ENCODE measurements around the gene ZNF544. TPM values are rescaled to one million over a fixed set of nuclear protein-coding genes. Genes with fewer than 3 reads are reported as not detected.

The ZNF544 gene
- total RNA-seq: 10 to 100 TPM; 43.4 to 44.6 TPM

DNA sequence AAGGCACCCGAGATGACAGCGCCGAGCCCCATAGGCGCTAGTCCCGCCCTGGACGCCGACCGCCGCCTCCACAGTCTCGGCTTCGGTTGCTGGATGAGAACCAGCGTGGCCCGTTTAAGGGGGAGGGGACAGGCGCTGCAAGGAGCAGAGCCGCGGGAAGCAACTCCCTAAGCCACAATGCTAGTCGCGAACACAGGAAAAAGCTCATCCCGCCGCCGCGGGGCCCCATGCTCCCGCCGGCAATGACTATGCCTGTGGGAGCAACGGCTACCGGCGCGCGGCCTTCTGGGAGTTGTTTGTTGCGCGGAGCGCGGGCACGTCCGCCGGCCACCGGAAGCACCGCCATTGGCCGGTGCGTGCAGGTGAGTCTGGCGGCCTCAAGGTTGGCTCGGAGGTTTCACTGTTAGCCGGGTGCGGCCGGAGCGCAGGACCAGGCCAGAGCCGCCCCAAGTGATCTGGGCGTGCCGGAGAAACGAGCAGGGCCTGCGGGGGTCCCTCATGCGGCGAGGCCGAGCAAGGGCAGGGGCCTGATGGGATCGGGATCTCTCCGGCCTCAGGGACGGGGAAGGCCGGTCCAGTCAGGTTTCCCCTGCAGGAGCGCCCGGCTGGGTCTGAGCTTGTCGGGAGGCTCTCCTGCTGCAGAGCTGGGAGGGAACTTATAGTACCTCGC, at the start of gene ZNF544:
TSS of gene ZNF544 (plus strand) at position 330 of the 670 bp plus-strand sequence. CDS start 15,110 bp downstream, outside the sequence.
- ATAC-seq (replicated peaks): peak; percentile 95
- Mint-ChIP-seq H3K27me3 (no peaks in the 10 kb centered on the region), H3K27ac (peak within 1 kb of the TSS; percentile 94), H3K4me3 (peak within 1 kb of the TSS; percentile 98), H3K9me3 (peaks cover 19% of the 10 kb centered on the region), H3K4me1 (peaks cover 19% of the 10 kb centered on the region), H3K36me3 (ENCODE audit: low read depth) (peaks cover 55% of the 10 kb centered on the region)

DNA sequence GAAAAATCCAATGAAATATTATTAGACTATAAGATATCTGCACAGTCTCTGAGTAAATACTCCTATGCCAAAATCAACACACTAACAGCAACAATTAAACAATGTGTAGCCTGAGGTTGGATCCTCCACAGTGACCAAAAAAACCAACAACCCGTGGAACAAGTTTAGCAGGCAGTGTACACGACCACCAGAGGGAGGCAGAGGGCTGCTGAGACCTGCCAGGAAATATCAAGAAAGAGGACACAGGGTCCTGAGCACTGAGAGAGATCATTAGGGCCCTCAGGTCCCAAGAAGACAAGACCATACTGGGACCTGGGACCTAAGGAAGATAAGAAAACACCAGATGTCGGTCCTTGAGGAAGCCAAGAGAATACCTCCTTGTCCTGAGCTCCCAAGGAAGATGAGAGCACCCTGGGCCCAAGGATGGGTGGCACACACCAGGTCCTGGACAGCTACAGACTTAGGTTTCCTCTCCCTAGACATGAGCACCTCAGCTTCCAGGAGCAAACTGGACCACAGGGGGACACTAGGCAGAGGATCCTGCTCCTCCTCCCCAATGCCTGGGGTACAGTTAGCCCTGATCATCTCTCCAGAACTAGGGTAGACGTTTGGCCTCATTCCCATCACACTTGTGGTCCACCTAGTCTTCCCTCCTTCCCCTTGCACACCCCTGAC, 46.7 kb upstream of the ZNF544 start:
- Mint-ChIP-seq H3K4me1 (peaks cover 12% of the 10 kb centered on the region), H3K4me3 (peak overlapping the region; percentile 94), H3K27me3 (no peaks in the 10 kb centered on the region), H3K9me3 (peaks cover 22% of the 10 kb centered on the region), H3K27ac (peak overlapping the region; percentile 99), H3K36me3 (ENCODE audit: low read depth) (peaks cover 60% of the 10 kb centered on the region)
- ATAC-seq (replicated peaks): no peak

DNA sequence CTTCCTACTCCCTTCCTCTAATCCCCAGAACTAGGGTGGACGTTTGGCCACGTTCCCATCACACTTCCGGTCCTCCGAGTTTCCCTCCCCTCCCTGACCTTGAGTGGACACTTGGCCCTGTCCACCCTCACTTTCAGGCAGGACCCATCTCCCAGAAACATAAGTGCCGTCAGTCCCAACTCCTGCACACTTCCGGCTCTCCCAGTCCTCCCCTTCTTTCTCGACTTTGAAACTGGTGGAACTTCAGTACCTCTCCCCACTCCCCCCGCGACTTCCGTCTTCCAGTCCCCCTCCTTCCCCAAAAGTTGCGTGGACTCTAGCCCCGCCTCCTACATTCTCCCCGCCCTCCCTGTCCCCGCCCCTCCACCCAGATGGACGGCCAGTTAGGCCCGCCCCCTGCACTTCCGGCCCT, 46.1 kb upstream of the ZNF544 start:
- Mint-ChIP-seq H3K27me3 (no peaks in the 10 kb centered on the region), H3K4me1 (peaks cover 12% of the 10 kb centered on the region), H3K36me3 (ENCODE audit: low read depth) (peaks cover 66% of the 10 kb centered on the region), H3K4me3 (peak overlapping the region; percentile 94), H3K9me3 (peaks cover 22% of the 10 kb centered on the region), H3K27ac (peak overlapping the region; percentile 99)
- ATAC-seq (replicated peaks): no peak

DNA sequence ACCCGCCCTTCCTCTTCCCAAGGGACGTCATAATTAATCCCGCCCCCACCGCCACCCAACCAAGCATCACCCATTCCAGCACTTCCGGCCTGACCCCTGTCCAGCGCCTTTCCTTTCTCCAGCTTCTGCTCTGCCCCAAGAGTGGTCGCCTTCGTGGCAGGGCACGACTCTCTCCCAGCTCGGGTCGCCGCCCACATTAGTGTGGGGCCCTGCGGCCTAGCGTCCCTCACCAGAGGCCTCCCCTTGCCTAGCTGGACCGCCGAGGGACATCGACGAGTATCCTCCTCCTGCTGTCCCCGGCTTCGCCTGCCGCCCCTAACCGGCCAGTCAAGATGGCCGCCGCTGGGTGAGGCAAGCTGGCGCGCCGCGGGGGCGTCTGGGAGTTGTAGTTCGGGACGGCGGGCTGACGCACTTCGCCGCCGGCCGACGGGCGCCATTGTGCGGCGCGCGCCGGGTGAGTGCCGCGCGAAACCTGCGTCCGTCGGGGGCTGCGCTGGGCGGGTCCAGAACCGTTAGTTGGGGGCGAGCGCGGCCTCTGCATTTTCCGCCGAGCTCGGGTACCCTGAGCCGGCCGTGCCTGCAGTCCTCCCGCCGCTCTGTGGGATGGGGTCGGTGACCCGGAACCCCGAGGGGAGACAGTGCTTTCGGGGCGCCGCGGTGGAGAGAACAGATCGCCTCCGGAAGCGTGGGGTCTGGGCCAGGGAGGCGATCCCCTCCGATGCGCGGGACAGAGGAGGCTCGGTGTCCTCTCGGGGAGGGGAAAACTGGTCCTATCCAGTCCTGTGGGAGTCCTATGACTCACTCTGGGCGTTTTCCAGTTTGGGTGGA, 45.5 kb upstream of the ZNF544 start, which contains the start of gene ZNF274:
TSS of gene ZNF274 (plus strand) at position 73 of the 828 bp plus-strand sequence. CDS start 905 bp downstream, outside the sequence.
- peaks cover 12% of the 10 kb centered on the region for H3K4me1 Mint-ChIP-seq
- H3K36me3 Mint-ChIP-seq (ENCODE audit: low read depth): peaks cover 72% of the 10 kb centered on the region
- no peaks in the 10 kb centered on the region for H3K27me3 Mint-ChIP-seq
- peaks cover 17% of the 10 kb centered on the region for H3K9me3 Mint-ChIP-seq
- peak within 1 kb of the TSS; percentile 99 for H3K27ac Mint-ChIP-seq
- peak within 1 kb of the TSS; percentile 94 for H3K4me3 Mint-ChIP-seq
- ATAC-seq (replicated peaks): peak; percentile 90

DNA sequence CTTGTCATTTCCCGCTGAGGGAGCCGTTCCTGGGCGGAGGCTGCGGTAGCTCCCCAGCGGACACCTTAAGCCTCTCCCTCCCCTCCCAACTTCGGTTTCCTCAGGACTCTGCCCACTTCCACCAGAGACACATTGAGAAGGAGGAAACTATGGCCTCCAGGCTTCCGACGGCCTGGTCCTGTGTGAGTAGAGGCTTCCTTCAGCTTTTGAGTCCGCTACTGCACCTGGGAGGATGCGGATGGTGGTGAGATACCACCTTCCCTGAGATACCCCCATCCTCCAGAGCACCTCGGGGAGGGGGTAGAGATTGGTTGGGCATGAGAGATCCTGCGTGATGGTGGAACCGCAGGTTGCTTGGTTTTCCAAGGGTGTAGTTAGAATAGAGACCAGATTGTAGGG, 44.9 kb upstream of the ZNF544 start:
- no peak for ATAC-seq (replicated peaks)
- Mint-ChIP-seq H3K27me3 (no peaks in the 10 kb centered on the region), H3K9me3 (peaks cover 17% of the 10 kb centered on the region), H3K4me3 (peak overlapping the region; percentile 94), H3K36me3 (ENCODE audit: low read depth) (peaks cover 78% of the 10 kb centered on the region), H3K4me1 (peaks cover 12% of the 10 kb centered on the region), H3K27ac (peak overlapping the region; percentile 99)

DNA sequence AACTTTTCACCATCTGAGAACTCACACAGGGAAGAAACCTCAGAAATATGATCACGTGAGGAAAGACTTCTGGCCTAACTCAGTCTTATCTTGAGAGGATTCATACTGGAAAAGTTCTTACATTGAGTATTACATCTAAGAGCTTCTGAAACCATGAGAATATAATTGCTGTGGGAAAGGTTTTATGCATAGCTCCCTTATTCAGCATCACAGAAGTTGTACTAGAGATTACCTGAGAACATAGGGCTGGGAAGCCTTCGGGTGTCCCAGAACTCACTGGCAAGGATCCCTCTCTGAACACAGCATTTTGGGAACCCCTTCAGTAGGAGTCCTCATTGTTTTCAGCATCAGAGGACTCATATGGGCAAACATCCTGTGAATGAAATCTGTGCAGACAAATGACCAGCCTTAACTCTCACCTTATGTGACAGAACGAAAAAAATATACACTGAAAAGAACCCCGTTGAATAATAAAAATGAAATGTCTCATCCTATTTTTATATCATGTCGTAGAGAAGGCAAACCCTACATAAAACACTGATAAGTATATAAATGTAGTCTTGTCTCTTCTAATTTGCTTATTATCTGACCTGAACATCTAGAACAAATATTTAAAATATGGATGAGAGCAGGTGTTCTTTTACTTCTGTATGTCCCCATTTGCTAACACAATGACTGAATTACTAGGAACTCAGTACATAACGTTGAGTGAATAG, 31.7 kb upstream of the ZNF544 start:
- peaks cover 100% of the 10 kb centered on the region for H3K36me3 Mint-ChIP-seq (ENCODE audit: low read depth)
- H3K9me3 Mint-ChIP-seq: peaks cover 35% of the 10 kb centered on the region
- no peak for ATAC-seq (replicated peaks)
- no peak overlapping the region for H3K27ac Mint-ChIP-seq
- no peaks in the 10 kb centered on the region for H3K4me1 Mint-ChIP-seq
- no peaks in the 10 kb centered on the region for H3K27me3 Mint-ChIP-seq
- no peak overlapping the region for H3K4me3 Mint-ChIP-seq

DNA sequence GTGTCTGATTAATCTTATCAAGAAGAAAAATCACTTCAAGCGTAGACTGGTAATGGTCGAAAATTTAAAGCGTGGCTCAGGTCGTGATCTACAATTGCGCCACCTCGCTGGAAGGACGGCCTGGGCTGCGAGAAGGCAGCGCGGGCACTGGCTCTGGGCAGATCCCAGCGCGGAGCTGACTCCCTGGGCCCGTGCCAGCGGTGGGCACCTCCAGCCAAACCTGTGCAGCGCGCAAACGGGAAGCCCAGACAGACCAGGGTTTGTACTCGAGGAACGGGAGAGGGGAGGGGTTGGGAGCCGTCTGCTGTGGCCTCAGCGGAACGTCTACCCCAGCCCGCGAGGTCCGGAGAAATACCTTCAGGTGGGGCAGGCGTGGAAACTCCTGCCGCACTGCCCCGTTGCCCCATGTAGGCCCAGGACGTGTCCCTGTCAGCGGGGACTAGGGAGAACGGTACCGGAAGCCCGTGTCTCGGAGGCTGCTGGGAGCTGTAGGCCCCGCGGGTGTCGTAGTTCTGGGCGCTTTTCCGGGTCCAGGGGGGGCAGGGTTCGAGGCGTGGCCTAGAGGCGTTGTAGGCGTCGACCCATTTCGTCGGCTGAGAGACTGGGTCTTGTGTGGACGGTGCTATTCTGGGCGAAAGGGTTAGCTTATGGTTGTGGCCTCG, 24.8 kb upstream of the ZNF544 start:
- H3K4me1 Mint-ChIP-seq: peaks cover 4% of the 10 kb centered on the region
- ATAC-seq (replicated peaks): no peak
- peaks cover 51% of the 10 kb centered on the region for H3K9me3 Mint-ChIP-seq
- H3K4me3 Mint-ChIP-seq: no peak overlapping the region
- H3K27me3 Mint-ChIP-seq: no peaks in the 10 kb centered on the region
- H3K27ac Mint-ChIP-seq: no peak overlapping the region
- H3K36me3 Mint-ChIP-seq (ENCODE audit: low read depth): peaks cover 97% of the 10 kb centered on the region

DNA sequence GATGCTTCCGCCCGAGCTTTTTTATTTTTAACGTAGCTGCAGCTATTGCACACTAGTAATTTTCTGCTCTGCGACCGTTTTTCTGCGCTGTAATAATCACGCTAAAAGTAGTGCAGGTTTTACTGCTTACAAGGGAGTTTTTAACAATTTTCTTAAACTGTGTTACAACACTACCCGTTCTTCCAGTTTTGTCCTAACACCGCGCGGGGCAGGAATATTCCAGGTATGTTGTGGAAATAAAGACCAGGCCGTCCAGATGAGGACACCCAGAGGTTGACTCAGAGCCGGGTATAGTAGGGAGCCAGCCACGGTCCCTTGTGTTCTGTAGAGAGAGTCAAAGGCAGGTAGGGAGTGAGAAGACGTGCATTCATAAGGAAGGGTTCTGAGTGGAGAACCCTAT, 24.1 kb upstream of the ZNF544 start:
- Mint-ChIP-seq H3K27me3 (no peaks in the 10 kb centered on the region), H3K9me3 (peaks cover 55% of the 10 kb centered on the region), H3K4me1 (peaks cover 4% of the 10 kb centered on the region), H3K36me3 (ENCODE audit: low read depth) (peaks cover 97% of the 10 kb centered on the region), H3K27ac (no peak overlapping the region), H3K4me3 (no peak overlapping the region)
- ATAC-seq (replicated peaks): no peak

DNA sequence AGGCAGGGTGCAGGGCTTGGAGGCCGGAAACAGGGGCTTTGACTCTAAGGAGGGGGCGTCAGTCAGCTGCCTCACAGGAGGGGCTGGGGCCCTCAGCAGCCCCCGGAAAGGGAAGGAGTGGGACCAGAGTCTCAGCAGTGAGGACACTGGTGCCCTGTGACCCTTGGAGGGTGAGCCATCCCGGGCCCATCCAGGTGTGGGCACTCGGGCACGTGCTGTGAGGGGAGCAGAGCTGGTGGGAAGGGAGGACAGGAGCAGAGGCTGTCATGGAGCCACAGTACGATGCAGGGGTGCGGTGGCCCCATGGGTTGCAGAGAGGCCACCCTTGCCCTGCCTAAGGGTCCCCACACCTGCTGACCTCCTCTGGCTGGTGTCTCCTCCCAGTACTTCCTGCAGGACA, 19.1 kb upstream of the ZNF544 start:
- peaks cover 4% of the 10 kb centered on the region for H3K4me1 Mint-ChIP-seq
- H3K4me3 Mint-ChIP-seq: no peak overlapping the region
- no peak for ATAC-seq (replicated peaks)
- peaks cover 96% of the 10 kb centered on the region for H3K36me3 Mint-ChIP-seq (ENCODE audit: low read depth)
- H3K27ac Mint-ChIP-seq: no peak overlapping the region
- H3K9me3 Mint-ChIP-seq: peaks cover 54% of the 10 kb centered on the region
- H3K27me3 Mint-ChIP-seq: no peaks in the 10 kb centered on the region

DNA sequence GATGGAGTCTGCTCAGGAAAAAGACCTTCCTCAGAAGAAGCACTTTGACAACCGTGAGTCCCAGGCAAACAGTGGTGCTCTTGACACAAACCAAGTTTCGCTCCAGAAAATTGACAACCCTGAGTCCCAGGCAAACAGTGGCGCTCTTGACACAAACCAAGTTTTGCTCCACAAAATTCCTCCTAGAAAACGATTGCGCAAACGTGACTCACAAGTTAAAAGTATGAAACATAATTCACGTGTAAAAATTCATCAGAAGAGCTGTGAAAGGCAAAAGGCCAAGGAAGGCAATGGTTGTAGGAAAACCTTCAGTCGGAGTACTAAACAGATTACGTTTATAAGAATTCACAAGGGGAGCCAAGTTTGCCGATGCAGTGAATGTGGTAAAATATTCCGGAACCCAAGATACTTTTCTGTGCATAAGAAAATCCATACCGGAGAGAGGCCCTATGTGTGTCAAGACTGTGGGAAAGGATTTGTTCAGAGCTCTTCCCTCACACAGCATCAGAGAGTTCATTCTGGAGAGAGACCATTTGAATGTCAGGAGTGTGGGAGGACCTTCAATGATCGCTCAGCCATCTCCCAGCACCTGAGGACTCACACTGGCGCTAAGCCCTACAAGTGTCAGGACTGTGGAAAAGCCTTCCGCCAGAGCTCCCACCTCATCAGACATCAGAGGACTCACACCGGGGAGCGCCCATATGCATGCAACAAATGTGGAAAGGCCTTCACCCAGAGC, 16.2 kb upstream of the ZNF544 start:
- Mint-ChIP-seq H3K4me1 (no peaks in the 10 kb centered on the region), H3K27ac (no peak overlapping the region), H3K36me3 (ENCODE audit: low read depth) (peaks cover 67% of the 10 kb centered on the region), H3K27me3 (no peaks in the 10 kb centered on the region), H3K9me3 (peaks cover 36% of the 10 kb centered on the region), H3K4me3 (no peak overlapping the region)
- no peak for ATAC-seq (replicated peaks)

DNA sequence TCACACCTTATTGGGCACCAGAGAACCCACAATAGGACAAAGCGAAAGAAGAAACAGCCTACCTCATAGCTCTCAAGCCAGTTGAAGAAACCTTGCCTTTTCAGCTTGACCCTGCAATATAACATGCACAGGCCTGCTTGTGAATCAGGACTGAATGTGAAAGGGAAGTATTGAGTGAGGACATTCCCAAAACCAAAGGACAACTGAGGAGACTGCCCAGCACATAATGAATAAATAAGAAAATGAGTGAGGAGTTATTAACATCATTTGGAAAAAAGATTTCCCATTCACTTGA, 15.7 kb upstream of the ZNF544 start:
- no peak overlapping the region for H3K27ac Mint-ChIP-seq
- no peaks in the 10 kb centered on the region for H3K4me1 Mint-ChIP-seq
- peaks cover 61% of the 10 kb centered on the region for H3K36me3 Mint-ChIP-seq (ENCODE audit: low read depth)
- no peaks in the 10 kb centered on the region for H3K27me3 Mint-ChIP-seq
- no peak overlapping the region for H3K4me3 Mint-ChIP-seq
- no peak for ATAC-seq (replicated peaks)
- H3K9me3 Mint-ChIP-seq: peaks cover 31% of the 10 kb centered on the region

DNA sequence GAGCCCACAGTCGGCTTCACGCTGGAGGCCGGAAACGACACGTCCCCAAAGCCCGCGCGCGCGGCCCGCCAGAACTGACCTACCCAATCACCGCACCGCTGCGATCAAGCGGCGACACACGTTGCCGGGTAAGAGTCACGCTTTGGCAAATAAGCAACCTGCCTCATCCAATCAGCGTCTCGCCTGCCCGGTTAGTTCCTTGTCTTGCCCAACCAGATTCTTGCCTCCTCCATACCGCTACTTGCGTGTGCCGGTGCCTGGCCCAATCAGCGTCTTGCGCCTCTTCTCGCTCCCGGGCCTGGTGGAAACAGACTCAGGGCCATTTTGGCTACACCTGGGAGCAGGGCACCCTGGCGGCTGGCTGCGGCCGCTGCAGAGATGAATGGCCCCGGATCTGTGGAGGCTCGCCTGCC, 11.6 kb upstream of the ZNF544 start:
- no peak overlapping the region for H3K27ac Mint-ChIP-seq
- no peaks in the 10 kb centered on the region for H3K27me3 Mint-ChIP-seq
- H3K4me3 Mint-ChIP-seq: no peak overlapping the region
- peaks cover 21% of the 10 kb centered on the region for H3K36me3 Mint-ChIP-seq (ENCODE audit: low read depth)
- ATAC-seq (replicated peaks): no peak
- no peaks in the 10 kb centered on the region for H3K4me1 Mint-ChIP-seq
- peaks cover 13% of the 10 kb centered on the region for H3K9me3 Mint-ChIP-seq

DNA sequence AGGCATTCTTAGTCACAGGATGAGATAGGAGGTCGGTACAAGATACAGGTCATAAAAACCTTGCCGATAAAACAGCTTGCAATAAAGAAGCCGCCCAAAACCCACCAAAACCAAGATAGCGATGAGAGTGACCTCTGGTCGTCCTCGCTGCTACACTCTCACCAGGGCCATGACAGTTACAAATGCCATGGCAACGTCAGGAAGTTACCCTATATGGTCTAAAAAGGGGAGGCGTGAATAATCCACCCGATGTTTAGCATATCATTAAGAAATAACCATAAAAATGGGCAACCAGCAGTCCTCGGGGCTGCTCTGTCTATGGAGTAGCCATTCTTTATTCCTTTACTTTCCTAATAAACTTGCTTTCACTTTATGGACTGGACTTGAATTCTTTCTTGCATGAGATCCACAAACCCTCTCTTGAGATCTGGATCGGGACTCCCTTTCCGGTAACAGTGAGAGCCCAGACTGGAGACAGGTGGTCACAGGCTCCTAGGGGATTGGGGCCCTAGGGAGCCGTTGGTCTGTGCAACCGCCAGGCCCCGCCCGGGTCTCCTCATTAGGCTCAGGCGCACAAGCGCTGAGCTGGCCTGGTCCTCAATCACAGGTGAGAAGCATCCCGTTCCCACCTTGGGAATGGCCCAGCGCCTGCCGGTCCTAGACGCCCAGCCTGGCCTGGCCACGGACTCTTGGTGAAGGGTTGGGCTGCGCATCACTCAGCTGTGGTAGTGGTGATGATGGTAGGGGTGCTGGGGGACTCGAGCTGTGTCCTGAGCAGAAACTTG, 10.9 kb upstream of the ZNF544 start:
- Mint-ChIP-seq H3K36me3 (ENCODE audit: low read depth) (peaks cover 14% of the 10 kb centered on the region), H3K9me3 (peaks cover 11% of the 10 kb centered on the region), H3K27ac (no peak overlapping the region), H3K27me3 (no peaks in the 10 kb centered on the region), H3K4me1 (no peaks in the 10 kb centered on the region), H3K4me3 (no peak overlapping the region)
- no peak for ATAC-seq (replicated peaks)
